DND-41 (cell line): ENCODE data around the gene NOX1.
"Not testable (repeated sequence)": the region's sequence is repeated elsewhere in the genome, so short reads cannot be mapped to it uniquely, and the experiment has no call there.

Source experiments
- ATAC-seq: fragments of 200-7000 bp; cut with Tn5 transposase; 3 replicates; pipeline ENCODE4 v1.9.1; 2021; ENCODE audit warnings: low read depth; ENCODE audit not compliant: insufficient read depth
- DNase-seq: peaks from one replicate; pipeline ENCODE4 v3.0.0-alpha.2; 2020
- H2AFZ ChIP-seq: 2 replicates; pipeline ENCODE4 v1.6.0; 2012; ENCODE audit warnings: low read depth, low read length
- H3K27ac ChIP-seq: 2 replicates; pipeline ENCODE4 v1.5.1; 2012; ENCODE audit warnings: low read length, inconsistent platforms
- H3K27me3 ChIP-seq: fragments of 200-600 bp; sonication (generic); 2 replicates; pipeline ENCODE4 v1.6.0; 2012; ENCODE audit warnings: low read length, mild to moderate bottlenecking, inconsistent platforms; ENCODE audit not compliant: insufficient read depth, poor library complexity
- H3K36me3 ChIP-seq: 2 replicates; pipeline ENCODE4 v1.5.1; 2012; ENCODE audit warnings: low read length, inconsistent platforms; ENCODE audit not compliant: insufficient read depth
- H3K4me1 ChIP-seq: 2 replicates; pipeline ENCODE4 v1.5.1; 2012; ENCODE audit warnings: mild to moderate bottlenecking, low read length; ENCODE audit not compliant: insufficient read depth
- H3K4me2 ChIP-seq: 2 replicates; pipeline ENCODE4 v1.6.0; 2012; ENCODE audit warnings: mild to moderate bottlenecking, moderate library complexity, low read length, inconsistent platforms; ENCODE audit not compliant: insufficient read depth
- H3K4me3 ChIP-seq, 2 experiments: fragments of 200-600 bp in 1 of 2; shearing (Covaris generic) in 1 of 2; 2 replicates each; pipeline ENCODE4 v1.5.1; 2012 to 2016; ENCODE audit warnings: inconsistent platforms in 2 of 2, low read length in 2 of 2, mild to moderate bottlenecking in 2 of 2, low read depth in 1 of 2, moderate library complexity in 1 of 2
- H3K79me2 ChIP-seq: 2 replicates; pipeline ENCODE4 v1.6.0; 2012; ENCODE audit warnings: low read length, inconsistent platforms; ENCODE audit not compliant: insufficient read depth
- H3K9ac ChIP-seq: 2 replicates; pipeline ENCODE4 v1.6.0; 2012; ENCODE audit warnings: low read depth, mild to moderate bottlenecking, inconsistent platforms, low read length, moderate library complexity
- H3K9me3 ChIP-seq: 2 replicates; pipeline ENCODE4 v1.5.1; 2012; ENCODE audit warnings: low read length, moderate library complexity, mild to moderate bottlenecking, inconsistent platforms; ENCODE audit not compliant: insufficient read depth, severe bottlenecking
- H4K20me1 ChIP-seq: 2 replicates; pipeline ENCODE4 v1.6.0; 2012; ENCODE audit warnings: low read length; ENCODE audit not compliant: insufficient read depth
- CTCF ChIP-seq: IDR thresholded peaks from 2 replicates; pipeline ENCODE4 v1.5.1; 2012; ENCODE audit warnings: borderline replicate concordance, low read length, moderate library complexity, mild to moderate bottlenecking; ENCODE audit not compliant: poor library complexity, severe bottlenecking; ENCODE audit errors: extremely low read depth
- EZH2 ChIP-seq: IDR thresholded peaks from 3 replicates; pipeline ENCODE4 v1.6.1; 2012; ENCODE audit warnings: borderline replicate concordance, low read depth, mild to moderate bottlenecking, moderate library complexity, low read length, inconsistent platforms; ENCODE audit not compliant: severe bottlenecking

NOX1 gene

DNA sequence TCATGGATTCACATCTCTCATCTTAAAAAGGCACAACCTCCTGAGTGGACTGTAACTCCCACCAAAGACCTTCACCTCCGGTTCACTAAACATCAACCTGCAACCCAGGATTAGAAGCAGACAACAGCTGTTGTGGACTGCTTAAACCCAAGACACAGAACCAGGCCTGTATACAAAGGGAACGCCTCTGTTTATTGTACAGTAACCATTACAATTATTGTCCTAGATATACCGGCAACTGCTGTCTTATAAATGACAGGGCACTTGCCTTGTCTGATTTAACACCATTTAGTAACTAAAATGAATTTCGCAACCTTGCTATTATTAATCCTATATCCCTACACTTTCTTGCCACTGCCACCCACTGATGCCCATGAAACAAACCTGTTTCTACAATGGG lies 76.8 kb downstream of the NOX1 start:
- TF ChIP-seq EZH2 (no peak), CTCF (no peak)
- no peak for ATAC-seq

DNA sequence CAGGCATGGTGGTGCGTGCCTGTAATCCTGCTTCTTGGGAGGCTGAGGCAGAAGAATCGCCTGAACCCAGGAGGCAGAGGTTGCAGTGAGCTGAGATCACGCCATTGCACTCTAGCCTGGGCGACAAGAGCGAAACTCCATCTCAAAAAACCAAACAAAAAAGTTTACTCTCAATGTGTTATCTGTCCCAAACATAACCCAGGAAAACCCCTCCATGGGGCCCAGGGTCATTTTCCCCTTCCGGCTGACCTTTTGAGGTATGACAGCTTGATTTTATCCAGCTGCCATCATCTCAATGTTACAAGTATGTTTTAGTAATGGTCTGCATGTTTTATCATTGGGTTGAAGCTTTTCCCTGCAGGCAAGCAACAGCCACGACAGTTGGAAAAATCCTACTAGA lies 77.8 kb downstream of the NOX1 start:
- ATAC-seq, H3K79me2 ChIP-seq, H2AFZ ChIP-seq, H3K4me3 ChIP-seq, H3K9ac ChIP-seq, H3K27me3 ChIP-seq, DNase-seq, H3K36me3 ChIP-seq, H3K9me3 ChIP-seq, H4K20me1 ChIP-seq, H3K4me2 ChIP-seq, H3K27ac ChIP-seq, H3K4me1 ChIP-seq: not testable (repeated sequence)

More for the DNA sequence above, 76.8 kb downstream of the NOX1 start:
- Histone ChIP-seq H3K4me3 (no peak overlapping the region), H2AFZ (no peak overlapping the region), H3K27ac (no peak overlapping the region), H3K9me3 (no peaks in the 10 kb centered on the region), H3K27me3 (no peaks in the 10 kb centered on the region), H3K79me2 (no peaks in the 10 kb centered on the region), H3K4me2 (no peak overlapping the region), H3K36me3 (no peaks in the 10 kb centered on the region), H4K20me1 (no peaks in the 10 kb centered on the region), H3K9ac (no peak overlapping the region), H3K4me1 (no peaks in the 10 kb centered on the region)
- DNase-seq = no peak
